T-helper 9 cell (primary cell): Measurements from ENCODE around the gene CMSS1.
"Not testable (repeated sequence)": the region's sequence is repeated elsewhere in the genome, so short reads cannot be mapped to it uniquely, and the experiment has no call there.

Experiments
- DNase-seq: peaks from one replicate; pipeline ENCODE4 v3.0.0-alpha.2; 2020

CMSS1 gene

DNA sequence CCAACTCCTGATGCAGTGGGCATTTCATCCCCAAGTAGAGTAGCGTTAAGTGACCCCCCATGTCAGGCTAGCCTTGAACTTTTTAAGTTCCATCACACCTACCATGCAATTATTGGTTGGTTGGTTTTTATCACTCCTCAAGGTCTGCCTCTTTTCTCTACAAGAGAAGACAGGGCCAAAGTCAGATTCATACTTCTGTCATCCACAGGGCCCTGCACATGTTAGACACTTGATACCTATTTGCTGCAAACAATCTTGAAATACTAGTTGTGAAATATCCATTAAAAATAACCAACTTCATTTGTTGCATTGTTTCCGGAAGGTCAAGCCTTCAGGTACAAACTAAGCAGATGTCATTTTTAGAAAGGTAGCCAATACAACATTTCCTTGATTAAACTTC, 1.2 kb downstream of the CMSS1 start:
- DNase-seq = no peak

DNA sequence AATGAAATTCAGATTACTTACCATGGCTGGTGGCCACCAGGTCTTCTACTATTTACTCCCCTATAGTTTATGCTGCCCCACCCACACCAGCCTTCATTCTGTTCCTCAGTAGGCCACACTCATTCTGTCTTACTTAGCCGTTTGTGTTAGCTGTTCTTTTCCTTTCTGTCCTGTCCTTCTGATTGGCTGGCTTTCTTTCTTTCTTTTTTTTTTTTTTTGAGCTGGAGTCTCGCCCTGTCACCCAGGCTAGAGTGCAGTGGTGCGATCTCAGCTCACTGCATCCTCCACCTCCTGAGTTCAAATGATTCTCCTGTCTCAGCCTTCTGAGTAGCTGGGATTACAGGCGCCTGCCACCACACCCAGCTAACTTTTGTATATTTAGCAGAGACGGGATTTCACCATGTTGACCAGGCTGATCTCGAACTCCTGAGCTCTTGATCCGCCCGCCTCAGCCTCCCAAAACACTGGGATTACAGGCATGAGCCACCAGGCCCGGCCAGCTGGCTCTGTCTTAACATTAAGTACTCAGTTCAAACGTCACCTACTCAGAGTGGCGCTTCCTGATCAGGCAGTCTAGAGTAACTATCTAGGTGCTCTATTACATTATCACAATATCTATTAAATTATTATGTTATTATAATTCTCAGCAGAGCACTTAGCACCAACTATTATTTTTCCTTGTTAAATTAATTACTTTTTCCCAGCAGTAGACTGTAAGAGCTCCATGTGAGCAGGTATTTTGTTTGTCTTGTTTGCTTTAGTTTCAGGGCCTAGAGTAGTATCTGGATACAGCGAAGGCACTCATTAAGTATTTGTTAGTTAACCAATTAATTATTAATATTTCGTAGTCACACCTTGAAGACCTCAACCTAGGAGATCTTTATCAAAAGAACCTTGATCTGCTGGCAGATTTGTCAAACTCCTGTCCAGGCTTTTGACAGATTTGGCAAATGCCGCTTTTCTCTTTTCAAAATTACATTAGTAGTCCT, 6.4 kb downstream of the CMSS1 start:
- DNase-seq = no peak

DNA sequence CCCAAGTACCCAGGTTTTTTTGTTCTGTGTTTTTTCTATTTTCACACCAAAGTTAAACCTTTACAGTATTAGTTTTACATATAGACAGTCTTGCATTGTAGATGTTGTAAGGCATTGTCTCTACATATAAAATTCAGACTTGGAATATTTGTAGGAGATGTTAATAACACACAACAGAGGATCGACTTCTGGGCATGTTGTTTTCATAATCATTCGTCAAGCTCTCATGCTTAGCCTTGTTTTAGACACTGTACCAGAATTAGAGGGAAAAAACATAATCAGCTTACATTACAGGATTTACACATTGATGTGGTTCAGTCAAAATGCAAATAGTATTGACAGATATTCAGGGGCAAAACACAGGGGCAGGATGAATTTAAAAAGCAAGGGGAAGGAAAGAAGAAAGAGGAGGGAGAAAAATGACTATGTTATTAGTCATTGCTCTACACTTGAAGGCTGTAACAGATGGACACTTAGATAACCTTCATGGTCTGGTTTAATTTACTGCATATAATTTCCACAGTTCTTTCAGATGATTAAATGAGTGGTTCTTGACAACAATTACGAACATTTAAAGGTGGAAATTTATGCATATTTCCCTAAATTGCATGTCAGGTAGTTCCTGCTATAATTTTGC, 7.5 kb downstream of the CMSS1 start:
- DNase-seq = no peak

DNA sequence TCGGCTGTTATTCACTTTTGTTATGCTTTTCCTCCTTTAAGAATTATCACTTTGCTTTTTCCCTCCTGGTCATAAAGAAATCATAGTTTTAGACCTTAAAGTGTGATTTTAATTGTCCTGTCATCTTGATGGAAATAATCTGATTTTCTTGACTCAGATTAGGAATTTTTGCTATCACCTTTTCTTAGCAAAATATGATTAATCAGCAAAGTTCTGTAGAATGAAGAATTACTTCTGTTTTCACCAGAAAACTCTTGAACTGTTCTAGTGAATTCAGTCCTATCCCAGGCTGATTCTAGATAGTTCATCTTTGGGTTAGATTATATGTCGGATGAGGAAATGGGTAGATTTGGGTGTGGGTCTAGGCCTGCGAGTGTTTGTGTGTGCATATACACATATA, 12.2 kb downstream of the CMSS1 start:
- no peak for DNase-seq

GRCh38 chr3:99833617-99834205, 16.0 kb downstream of the CMSS1 start:
- no peak for DNase-seq

DNA sequence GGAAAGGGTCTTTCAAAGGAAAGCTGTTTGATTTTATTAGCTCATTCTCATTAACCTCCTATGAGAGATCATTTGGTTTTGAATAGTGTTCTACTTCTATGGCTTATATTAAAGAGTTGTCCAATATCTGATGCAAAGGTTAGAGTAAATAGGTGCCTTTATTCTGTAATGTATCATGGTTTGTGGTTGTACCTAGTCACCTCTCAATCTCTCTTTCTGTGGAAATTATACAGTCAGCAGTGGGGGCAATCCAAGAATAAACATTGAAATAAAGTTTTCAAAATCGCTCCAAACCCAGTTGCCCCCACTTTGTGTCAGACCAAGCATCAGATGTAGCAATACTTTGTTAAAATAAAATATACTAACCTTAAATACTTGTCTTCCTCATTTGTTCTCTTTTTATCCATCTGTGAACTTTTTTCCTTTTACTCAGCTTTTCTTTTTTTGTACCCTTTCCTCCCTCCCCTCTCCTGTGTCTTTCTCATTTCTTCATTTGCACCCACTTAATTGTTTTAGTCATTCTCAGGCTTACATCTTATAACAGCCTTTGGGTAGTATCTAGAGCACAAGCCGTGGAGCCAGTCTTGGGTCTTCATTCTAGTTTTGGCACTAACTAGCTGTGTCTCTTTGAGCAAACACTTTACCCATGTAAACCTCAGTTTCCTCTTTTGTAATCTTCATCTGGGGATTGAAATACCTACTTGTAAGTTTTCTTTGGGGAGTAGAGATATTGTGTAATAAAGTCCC, 16.7 kb downstream of the CMSS1 start:
- DNase-seq = no peak

- no peak for DNase-seq
Observed at GRCh38 chr3:99836681-99837080, 19.0 kb downstream of the CMSS1 start.

GRCh38 chr3:99837715-99838114, 20.1 kb downstream of the CMSS1 start:
- DNase-seq = no peak

DNA sequence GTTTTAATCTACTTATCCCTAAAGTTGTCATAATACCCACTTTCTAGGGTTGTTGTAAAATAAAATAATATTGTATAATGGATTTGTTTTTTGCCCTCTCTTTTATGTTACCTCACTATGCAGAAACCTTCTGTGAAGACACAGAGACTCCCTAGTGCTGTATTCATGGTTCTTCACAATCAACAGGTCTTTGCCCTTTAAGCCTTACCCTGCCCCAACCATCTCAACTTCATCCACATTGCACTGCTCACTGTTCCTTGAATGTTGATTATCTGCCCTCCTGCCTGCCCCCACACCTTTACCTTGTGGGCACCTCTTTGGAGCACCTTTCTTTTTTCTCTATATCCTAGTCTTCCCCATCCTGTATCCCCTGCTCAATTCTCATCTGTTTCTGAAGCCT, 21.1 kb downstream of the CMSS1 start:
- DNase-seq = no peak

DNA sequence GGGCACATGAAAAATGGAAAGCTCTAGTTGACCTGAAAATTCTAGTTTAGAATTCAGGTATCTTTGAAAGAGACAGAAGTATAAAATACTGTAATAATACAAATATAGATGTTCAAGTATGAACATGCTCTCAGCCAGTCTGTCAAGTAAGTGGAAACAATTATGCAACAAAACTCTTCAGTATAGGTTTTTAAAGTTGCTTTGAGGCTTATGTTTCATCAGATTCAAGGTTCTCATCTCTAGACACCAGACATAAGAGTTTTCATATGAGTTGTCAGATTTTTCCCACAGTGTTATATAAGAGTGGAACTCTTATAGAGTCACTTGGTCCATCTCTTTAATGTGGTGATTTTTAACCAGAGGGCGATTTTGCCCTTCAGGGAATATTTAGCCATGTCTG, 22.0 kb downstream of the CMSS1 start:
- no peak for DNase-seq

DNA sequence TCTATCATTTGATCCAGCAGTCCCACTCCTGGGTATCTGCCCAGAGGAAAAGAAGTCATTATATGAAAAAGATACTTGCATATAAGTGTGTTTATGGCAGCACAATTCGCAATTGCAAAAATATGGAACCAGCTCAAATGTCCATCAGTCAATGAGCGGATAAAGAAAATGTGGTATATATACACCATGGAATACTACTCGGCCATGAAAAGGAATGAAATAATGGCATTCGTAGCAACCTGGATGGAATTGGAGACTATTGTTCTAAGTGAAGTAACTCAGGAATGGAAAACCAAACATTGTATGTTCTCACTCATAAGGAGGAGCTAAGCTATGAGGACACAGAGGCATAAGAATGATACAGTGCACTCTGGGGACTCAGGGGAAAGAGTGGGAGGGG, 24.3 kb downstream of the CMSS1 start:
- DNase-seq = not testable (repeated sequence)

DNA sequence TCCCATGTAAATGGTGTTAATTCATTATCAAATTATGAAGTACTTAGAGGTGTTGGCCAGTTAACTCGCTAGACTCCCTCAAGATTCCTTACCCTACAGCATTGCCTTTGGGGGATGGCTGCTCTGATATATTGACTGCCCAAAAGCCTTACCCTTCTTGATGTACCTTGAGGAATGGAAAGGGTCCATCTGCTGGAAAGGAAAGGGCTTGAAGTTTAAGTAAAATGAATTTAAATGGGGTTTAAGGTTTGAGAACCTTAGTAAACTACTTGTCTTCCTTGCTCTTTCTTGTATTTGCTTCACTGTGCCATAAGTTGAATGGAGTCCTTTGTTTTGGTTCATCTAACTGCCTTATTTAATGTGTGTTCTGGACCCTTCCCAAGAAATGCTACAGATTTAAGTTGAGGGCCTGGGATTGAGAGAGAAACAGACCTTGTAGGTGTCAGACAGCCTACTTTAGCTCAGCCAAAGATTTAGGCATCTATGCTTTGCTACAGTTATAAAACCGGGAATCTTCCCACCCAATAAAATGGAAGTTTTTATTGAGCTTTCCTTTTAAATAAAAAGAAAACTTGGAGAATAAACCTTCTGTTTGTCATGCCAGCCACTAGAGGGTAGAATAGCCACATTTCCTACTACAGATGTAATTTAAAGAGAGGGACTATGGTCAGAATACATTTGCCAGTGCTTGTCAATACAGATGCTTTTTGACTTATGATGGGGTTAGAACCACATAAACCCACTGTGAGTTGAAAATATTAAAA, 25.3 kb downstream of the CMSS1 start:
- DNase-seq = no peak

DNA sequence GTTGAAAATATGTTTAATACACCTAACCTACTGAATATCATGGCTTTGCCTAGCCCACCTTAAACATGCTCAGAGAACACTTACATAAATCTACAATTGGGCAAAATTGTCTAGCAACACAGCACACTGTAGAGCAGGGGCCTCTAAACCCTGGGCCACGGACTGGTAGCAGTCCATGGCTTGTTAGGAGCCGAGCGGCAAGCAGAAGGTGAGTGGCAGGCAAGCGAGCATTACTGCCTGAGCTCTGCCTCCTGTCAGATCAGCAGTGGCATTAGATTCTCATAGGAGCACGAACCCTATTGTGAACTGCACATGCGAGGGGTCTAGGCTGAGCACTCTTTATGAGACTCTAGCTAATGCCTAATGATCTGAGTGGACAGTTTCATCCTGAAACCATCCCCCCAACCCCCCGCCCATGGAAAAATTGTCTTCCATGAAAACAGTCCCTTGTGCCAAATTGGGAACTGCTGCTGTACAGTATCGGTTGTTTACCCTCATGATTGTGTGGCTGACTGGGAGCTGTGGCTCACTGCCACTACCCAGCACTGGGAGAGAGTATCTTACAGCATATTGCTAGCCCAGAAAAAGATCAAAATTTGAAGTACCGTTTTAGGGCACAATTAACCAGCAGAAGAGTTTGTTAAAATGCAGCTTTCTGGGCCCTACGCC, 26.1 kb downstream of the CMSS1 start:
- no peak for DNase-seq

DNA sequence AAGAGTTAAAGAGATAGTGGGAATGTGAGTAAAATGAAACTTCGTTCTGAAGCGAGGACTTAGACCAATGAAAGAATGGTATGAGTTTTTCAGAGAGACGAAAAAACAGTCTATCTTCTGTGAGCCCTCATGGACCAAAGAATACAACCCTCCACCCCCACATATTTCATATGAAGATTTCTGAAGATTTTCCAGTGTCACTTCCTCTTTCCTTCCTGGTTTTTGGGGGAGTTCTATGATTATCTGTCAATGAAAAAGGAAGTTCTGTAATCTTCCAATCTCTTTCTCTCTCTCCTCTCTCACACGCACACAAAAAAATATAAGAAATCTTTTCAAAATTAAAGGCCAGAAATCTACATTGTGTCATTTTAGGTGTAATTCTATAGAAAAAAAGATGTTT, 27.7 kb downstream of the CMSS1 start:
- no peak for DNase-seq

GRCh38 chr3:99845999-99846398, 28.3 kb downstream of the CMSS1 start:
- no peak for DNase-seq

DNA sequence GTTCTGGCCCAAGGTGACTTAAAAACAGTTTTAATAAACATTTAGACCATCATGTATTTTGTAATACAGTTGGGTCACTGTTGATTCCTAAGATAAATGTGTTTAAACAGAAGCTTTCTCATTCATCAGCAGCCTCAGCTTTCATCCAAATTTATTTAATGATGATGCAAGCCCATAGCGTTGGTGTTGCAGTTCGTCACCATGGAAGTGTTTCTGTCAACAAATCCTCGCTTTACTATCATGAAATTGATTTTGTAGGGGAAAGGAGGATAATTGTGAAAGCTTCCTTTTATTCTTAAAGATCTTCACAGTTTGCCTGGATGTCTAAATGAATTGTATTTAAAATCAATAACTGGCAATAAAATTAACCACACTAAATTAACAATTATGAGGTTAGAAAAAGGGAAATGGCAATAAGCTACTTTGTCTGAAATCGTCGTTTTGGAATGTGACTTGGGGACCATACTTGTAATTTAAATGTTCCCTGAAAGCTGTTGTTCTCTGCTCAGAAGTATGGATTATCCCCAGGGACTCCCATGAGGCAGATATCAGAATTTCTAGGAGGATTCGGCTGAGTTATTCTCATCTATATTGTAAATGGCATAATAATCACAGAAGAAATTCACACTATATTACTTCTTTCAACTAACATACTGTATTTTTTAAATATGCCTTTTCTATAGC, 29.0 kb downstream of the CMSS1 start:
- no peak for DNase-seq

- DNase-seq = no peak
Observed at GRCh38 chr3:99848433-99848832, 30.8 kb downstream of the CMSS1 start.

DNA sequence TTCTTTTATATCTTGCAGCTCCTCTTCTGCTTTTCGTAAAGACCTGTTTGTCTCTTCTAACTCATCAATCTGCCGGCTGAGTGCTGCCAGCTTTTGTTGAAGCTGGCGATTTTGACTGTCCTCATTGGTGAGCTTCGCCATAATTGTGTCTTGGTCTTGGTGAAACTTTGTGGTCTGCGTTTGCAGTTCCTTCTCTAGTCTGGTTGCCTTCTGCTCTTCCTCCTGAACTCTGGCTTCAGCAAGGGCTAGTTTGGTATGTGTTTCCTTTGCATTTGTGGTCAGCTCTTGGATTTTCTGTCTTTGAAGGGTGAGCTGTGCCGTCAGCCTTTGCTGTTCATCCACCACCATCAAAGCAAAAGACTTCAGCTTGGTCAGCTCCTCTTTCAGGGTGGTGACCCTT, 32.9 kb downstream of the CMSS1 start:
- no peak for DNase-seq

DNA sequence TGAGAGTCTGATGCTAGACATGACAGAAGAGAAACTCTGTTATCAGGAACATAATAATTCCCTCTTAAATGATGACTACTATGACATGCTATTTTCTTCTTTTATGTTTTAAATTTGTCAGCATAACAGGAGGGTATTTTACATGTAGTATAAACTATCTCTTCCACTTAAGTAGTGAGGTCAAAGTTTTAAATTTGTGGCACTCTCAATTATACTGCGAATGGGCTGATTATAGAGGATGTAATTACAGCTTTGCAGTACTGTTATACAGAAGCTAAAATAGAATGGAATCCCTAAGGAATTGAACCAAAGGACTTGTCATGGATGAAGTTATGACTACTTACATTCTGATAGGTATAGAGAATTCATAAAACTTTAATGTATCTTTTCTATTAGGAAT, 34.3 kb downstream of the CMSS1 start:
- no peak for DNase-seq

GRCh38 chr3:99852851-99853250, 35.2 kb downstream of the CMSS1 start:
- DNase-seq = no peak

DNA sequence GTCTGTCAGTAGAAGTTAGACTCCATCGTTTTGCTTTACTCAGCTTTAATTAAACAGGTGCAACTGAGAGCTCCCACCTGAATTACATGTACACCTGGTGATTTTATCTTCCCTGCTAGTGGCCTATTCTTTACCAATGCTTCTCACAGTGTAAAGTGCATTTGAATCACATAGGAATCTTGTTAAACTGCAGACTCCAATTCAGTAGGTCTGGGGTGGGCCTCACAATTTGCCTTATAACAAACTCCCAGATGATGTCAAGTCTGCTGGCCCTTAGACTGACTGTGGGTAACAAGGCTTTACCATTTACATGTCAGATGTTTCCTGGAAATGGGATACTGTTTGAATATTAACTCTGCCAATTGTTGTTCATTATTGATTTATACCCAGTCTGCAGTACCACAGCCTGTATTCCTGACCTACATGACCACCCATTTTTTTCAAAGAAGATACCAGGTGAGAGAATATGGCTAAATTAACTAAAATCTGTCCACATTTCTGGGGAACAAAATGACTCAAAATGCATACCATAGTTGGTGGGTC, 37.2 kb downstream of the CMSS1 start:
- no peak for DNase-seq
